GM19240 (cell line): ENCODE measurements around the gene UBR2.
"Not testable (repeated sequence)": the region's sequence is repeated elsewhere in the genome, so short reads cannot be mapped to it uniquely, and the experiment has no call there.

Experiments used
- DNase-seq: peaks from one replicate; pipeline ENCODE4 v3.0.0; 2011; ENCODE audit warnings: low spot score; ENCODE audit not compliant: insufficient read length

UBR2 gene

GRCh38 chr6:42692137-42692911 lies 128.5 kb downstream of the UBR2 start:
- DNase-seq = no peak

- no peak for DNase-seq
These were observed 130.0 kb downstream of the UBR2 start for GRCh38 chr6:42693725-42694323.

GRCh38 chr6:42694586-42694985 lies 130.8 kb downstream of the UBR2 start:
- DNase-seq = no peak

GRCh38 chr6:42696526-42697267 lies 132.9 kb downstream of the UBR2 start:
- no peak for DNase-seq

- no peak for DNase-seq
These were observed 133.4 kb downstream of the UBR2 start for GRCh38 chr6:42697268-42697655.

- DNase-seq = no peak
These were observed 134.4 kb downstream of the UBR2 start for GRCh38 chr6:42698217-42698616.

GRCh38 chr6:42702200-42702599 lies 138.4 kb downstream of the UBR2 start:
- DNase-seq = no peak

GRCh38 chr6:42702786-42703185 lies 139.0 kb downstream of the UBR2 start:
- not testable (repeated sequence) for DNase-seq

GRCh38 chr6:42704251-42704936 lies 140.6 kb downstream of the UBR2 start:
- DNase-seq = no peak

GRCh38 chr6:42704937-42705374 lies 141.1 kb downstream of the UBR2 start:
- no peak for DNase-seq

GRCh38 chr6:42707595-42707994 lies 143.8 kb downstream of the UBR2 start:
- DNase-seq = no peak

GRCh38 chr6:42708096-42708495 lies 144.3 kb downstream of the UBR2 start:
- DNase-seq = no peak

- DNase-seq = no peak
These were observed 146.0 kb downstream of the UBR2 start for GRCh38 chr6:42709871-42710270.

- no peak for DNase-seq
These were observed 146.5 kb downstream of the UBR2 start for GRCh38 chr6:42710316-42710715.

- no peak for DNase-seq
These were observed 148.1 kb downstream of the UBR2 start for GRCh38 chr6:42711930-42712329.

GRCh38 chr6:42714098-42714761 lies 150.4 kb downstream of the UBR2 start:
- no peak for DNase-seq

- no peak for DNase-seq
These were observed 152.0 kb downstream of the UBR2 start for GRCh38 chr6:42715871-42716270.

GRCh38 chr6:42720739-42721138 lies 156.9 kb downstream of the UBR2 start:
- DNase-seq = no peak

- no peak for DNase-seq
These were observed 158.7 kb downstream of the UBR2 start, which contains the start of gene PRPH2 for GRCh38 chr6:42722497-42722896. PRPH2 (minus strand) TSS chr6:42722597; CDS start chr6:42722334, 263 bp downstream.

GRCh38 chr6:42724825-42725224 lies 161.0 kb downstream of the UBR2 start:
- DNase-seq = no peak

GRCh38 chr6:42726026-42726425 lies 162.2 kb downstream of the UBR2 start:
- DNase-seq = no peak
